ENCODE results near the gene ZNF618. TPM values are rescaled to one million over a fixed set of nuclear protein-coding genes. Genes with fewer than 3 reads are reported as not detected.

ZNF618 gene
- polyA plus RNA-seq, 3 donors: 0.53 to 1.9 (median 0.78) TPM

DNA sequence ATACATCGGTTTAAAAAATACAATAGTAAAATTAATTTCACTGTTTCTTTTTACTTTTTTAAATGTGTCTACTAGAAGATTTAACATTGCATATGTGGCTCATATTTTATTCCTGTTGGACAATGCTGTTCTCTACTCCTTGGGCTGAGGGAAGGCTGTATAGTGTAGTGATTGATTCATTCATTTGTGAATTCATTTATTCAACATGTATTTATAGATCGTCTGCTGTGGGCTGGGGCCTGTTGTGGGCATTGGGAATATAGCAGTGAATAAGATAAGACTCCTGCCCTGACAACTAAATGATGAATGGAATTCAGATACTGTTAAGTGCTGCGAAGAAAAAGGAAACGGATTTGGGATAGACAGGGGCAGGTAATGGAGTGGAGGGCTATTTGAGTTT, 55.7 kb downstream of the ZNF618 start:
- H4K20me1 ChIP-seq (ENCODE audit: insufficient read depth, low read length): no peaks in the 10 kb centered on the region
- H3K9me3 Mint-ChIP-seq: peaks cover 5 to 21% (median 14%) of the 10 kb centered on the region in 7 donors
- intact Hi-C loops (cut with micrococcal nuclease): loop anchor here in 1 of 2 donors (10.0 kb wide), 1 partner anchor 73 kb away; no protein-coding TSS in a partner anchor
- 100% methylated on average over 2 of the region's 4 CpGs for WGBS (ENCODE audit: insufficient coverage)
- H3K9ac ChIP-seq (ENCODE audit: insufficient read depth, low read length, poor library complexity, severe bottlenecking): no peak overlapping the region
- H3K4me3 Mint-ChIP-seq: no peak overlapping the region
- H3K9me3 ChIP-seq (replicated peaks in 1 of 2; ENCODE audit: control insufficient read depth in 1 of 2, insufficient read depth in 1 of 2, low read length in 2 of 2): peaks cover 4 to 20% of the 10 kb centered on the region in 2 donors
- H3K27ac Mint-ChIP-seq: no peak overlapping the region
- TF ChIP-seq CTCF (IDR thresholded peaks at IDR 0.05): no peak
- no peaks in the 10 kb centered on the region for H3K27me3 ChIP-seq (ENCODE audit: control insufficient read depth in 2 of 2, insufficient read depth in 2 of 2, low read length in 2 of 2)
- no peak overlapping the region for H3K4me2 ChIP-seq (replicated peaks; ENCODE audit: extremely low read depth, low read length, poor library complexity, severe bottlenecking)
- no peaks in the 10 kb centered on the region for H3K79me2 ChIP-seq (ENCODE audit: insufficient read depth, low read length)
- no peaks in the 10 kb centered on the region for H3K36me3 ChIP-seq (replicated peaks in 1 of 2; ENCODE audit: control insufficient read depth in 1 of 2, insufficient read depth in 2 of 2, low read length in 2 of 2)
- DNase-seq: no peak
- no peaks in the 10 kb centered on the region for H3K4me1 ChIP-seq (ENCODE audit: control insufficient read depth in 1 of 2, insufficient read depth in 2 of 2, low read length in 2 of 2)
- peaks cover 0 to 1% (median 1%) of the 10 kb centered on the region in 3 donors for H3K27me3 Mint-ChIP-seq (ENCODE audit: low read depth in 3 of 3)
- H3K27ac ChIP-seq (ENCODE audit: low read depth in 1 of 2, low read length in 2 of 2): no peak overlapping the region
- no peaks in the 10 kb centered on the region for H3K4me1 Mint-ChIP-seq
- H2AFZ ChIP-seq (ENCODE audit: insufficient read depth, low read depth, low read length, poor library complexity, severe bottlenecking): no peak overlapping the region
- H3K4me3 ChIP-seq (replicated peaks in 1 of 3; ENCODE audit: low read depth in 2 of 3, low read length in 3 of 3): no peak overlapping the region
- H3K36me3 Mint-ChIP-seq: no peaks in the 10 kb centered on the region

DNA sequence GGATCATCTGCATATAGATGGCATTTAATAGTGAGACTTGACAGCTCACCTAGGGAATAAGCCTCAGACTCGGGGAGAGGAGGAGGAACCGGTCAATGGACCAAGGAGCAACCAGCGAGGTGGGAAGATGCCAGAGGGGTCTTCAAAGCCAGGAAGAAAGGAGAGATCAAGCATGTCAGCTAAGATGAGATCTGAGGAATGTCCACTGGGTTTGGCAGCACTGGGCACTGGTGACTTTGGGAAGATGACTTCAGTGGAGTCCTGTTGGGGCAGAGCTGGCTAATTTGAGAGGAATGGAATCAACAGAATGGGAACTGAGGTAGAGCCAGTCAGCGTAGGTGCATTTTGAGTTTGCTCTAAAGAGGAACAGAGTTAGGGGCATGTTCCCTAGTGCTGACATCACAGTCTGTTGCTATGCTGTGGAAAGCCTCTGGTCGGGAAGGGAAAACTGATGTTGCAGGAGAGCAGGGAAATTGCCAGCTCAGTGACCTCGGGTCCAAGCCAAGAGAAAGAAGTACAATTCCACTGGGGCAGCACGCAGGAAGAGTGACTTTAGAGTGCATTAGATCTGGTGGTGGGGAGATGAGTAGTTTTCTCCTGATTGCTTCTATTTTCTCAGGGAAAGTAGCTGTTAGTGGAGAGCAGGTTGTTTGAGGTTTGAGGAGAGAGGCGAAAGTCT, 56.9 kb downstream of the ZNF618 start:
- Histone ChIP-seq H3K4me3 (replicated peaks in 1 of 3; ENCODE audit: low read depth in 2 of 3, low read length in 3 of 3) (no peak overlapping the region), H3K9me3 (replicated peaks in 1 of 2; ENCODE audit: control insufficient read depth in 1 of 2, insufficient read depth in 1 of 2, low read length in 2 of 2) (peaks cover 3 to 10% of the 10 kb centered on the region in 2 donors), H3K27ac (ENCODE audit: low read depth in 1 of 2, low read length in 2 of 2) (no peak overlapping the region), H3K79me2 (ENCODE audit: insufficient read depth, low read length) (no peaks in the 10 kb centered on the region), H2AFZ (ENCODE audit: insufficient read depth, low read depth, low read length, poor library complexity, severe bottlenecking) (no peak overlapping the region), H3K9ac (ENCODE audit: insufficient read depth, low read length, poor library complexity, severe bottlenecking) (no peak overlapping the region), H3K4me1 (ENCODE audit: control insufficient read depth in 1 of 2, insufficient read depth in 2 of 2, low read length in 2 of 2) (no peaks in the 10 kb centered on the region), H4K20me1 (ENCODE audit: insufficient read depth, low read length) (no peaks in the 10 kb centered on the region), H3K36me3 (replicated peaks in 1 of 2; ENCODE audit: control insufficient read depth in 1 of 2, insufficient read depth in 2 of 2, low read length in 2 of 2) (no peaks in the 10 kb centered on the region), H3K4me2 (replicated peaks; ENCODE audit: extremely low read depth, low read length, poor library complexity, severe bottlenecking) (no peak overlapping the region), H3K27me3 (ENCODE audit: control insufficient read depth in 2 of 2, insufficient read depth in 2 of 2, low read length in 2 of 2) (no peaks in the 10 kb centered on the region)
- Mint-ChIP-seq H3K27me3 (ENCODE audit: low read depth in 3 of 3) (peaks cover 0 to 3% (median 1%) of the 10 kb centered on the region in 3 donors), H3K9me3 (peaks cover 2 to 14% (median 11%) of the 10 kb centered on the region in 7 donors), H3K27ac (no peak overlapping the region), H3K4me1 (peaks cover 2% of the 10 kb centered on the region), H3K36me3 (no peaks in the 10 kb centered on the region), H3K4me3 (no peak overlapping the region)
- WGBS (ENCODE audit: insufficient coverage): 91% methylated on average over 7 of the region's 8 CpGs
- TF ChIP-seq CTCF (IDR thresholded peaks at IDR 0.05): no peak
- DNase-seq: no peak
- intact Hi-C loops (cut with micrococcal nuclease): loop anchor here in 1 of 2 donors (10.0 kb wide), 1 partner anchor 72 kb away; no protein-coding TSS in a partner anchor

Measured in CD14-positive monocyte (primary cell).